Endodermal cell (in vitro differentiated cells): ENCODE results near the gene YWHAG. TPM values are rescaled to one million over a fixed set of nuclear protein-coding genes. Genes with fewer than 3 reads are reported as not detected.
A peak's percentile ranks its signal among the peaks of the same experiment; 100 is the strongest.
"Not testable (repeated sequence)": the region's sequence is repeated elsewhere in the genome, so short reads cannot be mapped to it uniquely, and the experiment has no call there.

Source experiments
- DNase-seq: peaks from one replicate; pipeline ENCODE4 v3.0.0-alpha.2; 2017
- H3K27ac ChIP-seq: 2 replicates; pipeline ENCODE4 v1.5.1; 2013; ENCODE audit warnings: mild to moderate bottlenecking, low read depth, low read length, moderate library complexity
- H3K27me3 ChIP-seq: 2 replicates; pipeline ENCODE4 v1.6.1; 2013; ENCODE audit warnings: mild to moderate bottlenecking, low read length, moderate library complexity; ENCODE audit not compliant: insufficient read depth, control insufficient read depth, poor library complexity, severe bottlenecking
- H3K36me3 ChIP-seq: 2 replicates; pipeline ENCODE4 v1.7.0; 2013; ENCODE audit warnings: mild to moderate bottlenecking, low read length, moderate library complexity; ENCODE audit not compliant: control insufficient read depth, insufficient read depth
- H3K4me1 ChIP-seq: one replicate; pipeline ENCODE4 v1.7.0; 2013; ENCODE audit warnings: low read length; ENCODE audit not compliant: control insufficient read depth, insufficient read depth
- H3K4me3 ChIP-seq: 2 replicates; pipeline ENCODE4 v1.5.1; 2013; ENCODE audit warnings: mild to moderate bottlenecking, low read length, moderate library complexity
- H3K9ac ChIP-seq: 2 replicates; pipeline ENCODE4 v1.6.1; 2013; ENCODE audit warnings: mild to moderate bottlenecking, low read length, moderate library complexity; ENCODE audit not compliant: poor library complexity, severe bottlenecking; ENCODE audit errors: extremely low read depth
- H3K9me3 ChIP-seq: 2 replicates; pipeline ENCODE4 v1.6.1; 2013; ENCODE audit warnings: mild to moderate bottlenecking, low read length, moderate library complexity; ENCODE audit not compliant: control insufficient read depth
- H3K27ac Mint-ChIP-seq: 2 replicates; pipeline ENCODE4 v1.8.0; 2020; ENCODE audit warnings: mixed read lengths
- H3K27me3 Mint-ChIP-seq: 2 replicates; pipeline ENCODE4 v1.8.0; 2021; ENCODE audit warnings: mild to moderate bottlenecking, mixed read lengths; ENCODE audit not compliant: insufficient read depth
- H3K36me3 Mint-ChIP-seq: 2 replicates; pipeline ENCODE4 v1.8.0; 2020; ENCODE audit warnings: low read depth, mixed read lengths
- H3K4me1 Mint-ChIP-seq: 2 replicates; pipeline ENCODE4 v1.8.0; 2020; ENCODE audit warnings: mixed read lengths
- H3K4me3 Mint-ChIP-seq: 2 replicates; pipeline ENCODE4 v1.8.0; 2020; ENCODE audit warnings: mild to moderate bottlenecking, moderate library complexity, mixed read lengths
- H3K9me3 Mint-ChIP-seq: 2 replicates; pipeline ENCODE4 v1.8.0; 2020; ENCODE audit warnings: mild to moderate bottlenecking, mixed read lengths
- CTCF ChIP-seq: fragments of 200-600 bp; sonication (generic); conservative IDR thresholded peaks from 2 replicates; pipeline ENCODE4 v1.5.0; 2021; ENCODE audit warnings: antibody characterized with exemption, mild to moderate bottlenecking
- WGBS, 2 experiments: methylation state at CpG; one replicate each; pipeline versions ENCODE4 v1.1.5 to v1.1.7; 2013; ENCODE audit warnings: missing lambda C conversion rate in 2 of 2, mixed read lengths in 1 of 2; ENCODE audit not compliant: insufficient coverage in 1 of 2, insufficient read length in 1 of 2; 5-methylcytosine and 5-hydroxymethylcytosine counted together
- total RNA-seq, 2 donors: library from RNA; stranded (reverse); fragmentation: NEBNext Ultra II Directional in 1 of 2; extraction: Animal tissue kit (Norgen Biotek cat#: 25700) in 1 of 2; gene quantifications; 2 replicates in 1 of 2; 3 replicates in 1 of 2; pipeline ENCODE4 v1.2.1, GENCODE V29; 2021

The YWHAG gene
- total RNA-seq, 2 donors from 2014 or later: 148 TPM

GRCh38 chr7:76294344-76295024 is 64.3 kb downstream of the YWHAG start:
- no peak overlapping the region for H3K9ac ChIP-seq
- no peak for TF ChIP-seq CTCF
- Mint-ChIP-seq H3K4me3 (no peak overlapping the region), H3K27me3 (peaks cover 5% of the 10 kb centered on the region), H3K4me1 (peaks cover 9% of the 10 kb centered on the region), H3K9me3 (no peaks in the 10 kb centered on the region), H3K36me3 (no peaks in the 10 kb centered on the region), H3K27ac (no peak overlapping the region)
- no peaks in the 10 kb centered on the region for H3K36me3 ChIP-seq
- no peak overlapping the region for H3K4me3 ChIP-seq
- H3K9me3 ChIP-seq: no peaks in the 10 kb centered on the region
- H3K27ac ChIP-seq: peak overlapping the region; percentile 97
- DNase-seq: peak; percentile 85
- H3K27me3 ChIP-seq: no peaks in the 10 kb centered on the region
- 75 to 86% methylated on average over 10 to 20 of the region's 20 CpGs for WGBS, 2 experiments
- H3K4me1 ChIP-seq: no peaks in the 10 kb centered on the region

- Histone ChIP-seq H3K4me3 (no peak overlapping the region), H3K36me3 (no peaks in the 10 kb centered on the region), H3K27ac (no peak overlapping the region), H3K27me3 (no peaks in the 10 kb centered on the region), H3K4me1 (no peaks in the 10 kb centered on the region), H3K9me3 (no peaks in the 10 kb centered on the region), H3K9ac (no peak overlapping the region)
- Mint-ChIP-seq H3K36me3 (no peaks in the 10 kb centered on the region), H3K27ac (no peak overlapping the region), H3K27me3 (no peaks in the 10 kb centered on the region), H3K9me3 (no peaks in the 10 kb centered on the region), H3K4me3 (no peak overlapping the region), H3K4me1 (peaks cover 9% of the 10 kb centered on the region)
- TF ChIP-seq CTCF: no peak
- WGBS, 2 experiments: 94 to 96% methylated on average over 7 to 8 of the region's 8 CpGs
- DNase-seq: no peak
Measured at GRCh38 chr7:76293407-76293901, 65.3 kb downstream of the YWHAG start.

GRCh38 chr7:76292911-76293310 is 65.9 kb downstream of the YWHAG start:
- H3K9me3 ChIP-seq, H3K36me3 Mint-ChIP-seq, H3K4me3 Mint-ChIP-seq, H3K9ac ChIP-seq, H3K36me3 ChIP-seq, H3K4me1 ChIP-seq, DNase-seq, H3K27me3 Mint-ChIP-seq, H3K9me3 Mint-ChIP-seq, H3K27ac Mint-ChIP-seq, H3K4me1 Mint-ChIP-seq, H3K4me3 ChIP-seq, H3K27ac ChIP-seq, H3K27me3 ChIP-seq: not testable (repeated sequence)
- 91 to 94% methylated on average over 2 to 5 of the region's 5 CpGs for WGBS, 2 experiments
